Measurements from ENCODE around the gene RTEL1.

Gene RTEL1

GRCh38 chr20:63691711-63692435 lies 33.8 kb downstream of the RTEL1 start:
- Histone ChIP-seq H3K9me3 (ENCODE audit: insufficient read depth, low read depth, low read length) (peaks cover 3% of the 10 kb centered on the region), H3K27ac (ENCODE audit: low read depth, low read length) (no peak overlapping the region), H3K4me1 (ENCODE audit: control insufficient read depth in 1 of 2, insufficient read depth in 2 of 2, low read length in 2 of 2) (peaks cover 6 to 11% of the 10 kb centered on the region in 2 experiments), H3K14ac (ENCODE audit: low read length) (no peak overlapping the region), H3K18ac (ENCODE audit: low read length) (no peak overlapping the region), H3K36me3 (ENCODE audit: control insufficient read depth in 1 of 2, insufficient read depth in 2 of 2, low read length in 2 of 2) (peaks cover 0 to 3% of the 10 kb centered on the region in 2 experiments), H4K12ac (ENCODE audit: low read depth, low read length) (no peak overlapping the region), H2AFZ (ENCODE audit: insufficient read depth, low read length, poor library complexity) (no peak overlapping the region), H2BK120ac (ENCODE audit: insufficient read depth, low read length, poor library complexity) (no peak overlapping the region), H3K4ac (ENCODE audit: low read depth, low read length) (no peak overlapping the region), H3K23ac (ENCODE audit: low read length) (no peak overlapping the region), H3K9ac (ENCODE audit: low read length) (no peak overlapping the region), H3K4me3 (ENCODE audit: low read depth, low read length) (no peak overlapping the region), H3K27me3 (ENCODE audit: insufficient read depth, low read length) (no peaks in the 10 kb centered on the region), H2BK5ac (ENCODE audit: low read depth, low read length, poor library complexity) (no peak overlapping the region), H2AK5ac (ENCODE audit: low read length) (no peak overlapping the region), H3K79me1 (ENCODE audit: low read length) (peaks cover 7% of the 10 kb centered on the region), H3K4me2 (ENCODE audit: low read length) (no peak overlapping the region), H4K91ac (ENCODE audit: low read depth, low read length) (no peak overlapping the region), H3K79me2 (ENCODE audit: control insufficient read depth, insufficient read depth, low read length, poor library complexity) (no peaks in the 10 kb centered on the region), H2BK12ac (ENCODE audit: low read length) (no peak overlapping the region), H4K8ac (ENCODE audit: low read depth, low read length) (no peak overlapping the region)
- DNase-seq, result no peak
- WGBS (ENCODE audit: extremely low coverage, insufficient coverage, insufficient read length), result no CpG with 5 or more reads among the region's 21 CpGs

GRCh38 chr20:63692436-63693082 lies 34.4 kb downstream of the RTEL1 start:
- H3K79me2 ChIP-seq (ENCODE audit: control insufficient read depth, insufficient read depth, low read length, poor library complexity), result no peaks in the 10 kb centered on the region
- H2AK5ac ChIP-seq (ENCODE audit: low read length), result no peak overlapping the region
- no peak overlapping the region for H3K27ac ChIP-seq (ENCODE audit: low read depth, low read length)
- no peak overlapping the region for H3K18ac ChIP-seq (ENCODE audit: low read length)
- H4K91ac ChIP-seq (ENCODE audit: low read depth, low read length), result no peak overlapping the region
- H3K9me3 ChIP-seq (ENCODE audit: insufficient read depth, low read depth, low read length), result peaks cover 3% of the 10 kb centered on the region
- H2BK12ac ChIP-seq (ENCODE audit: low read length), result no peak overlapping the region
- no CpG with 5 or more reads among the region's 20 CpGs for WGBS (ENCODE audit: extremely low coverage, insufficient coverage, insufficient read length)
- no peak overlapping the region for H3K23ac ChIP-seq (ENCODE audit: low read length)
- no peak overlapping the region for H4K8ac ChIP-seq (ENCODE audit: low read depth, low read length)
- no peaks in the 10 kb centered on the region for H3K27me3 ChIP-seq (ENCODE audit: insufficient read depth, low read length)
- H3K9ac ChIP-seq (ENCODE audit: low read length), result no peak overlapping the region
- no peak overlapping the region for H3K4me2 ChIP-seq (ENCODE audit: low read length)
- H3K14ac ChIP-seq (ENCODE audit: low read length), result no peak overlapping the region
- DNase-seq, result peak in 1 of 2 donors; percentile 30
- no peak overlapping the region for H2BK5ac ChIP-seq (ENCODE audit: low read depth, low read length, poor library complexity)
- H2BK120ac ChIP-seq (ENCODE audit: insufficient read depth, low read length, poor library complexity), result no peak overlapping the region
- peaks cover under 1% of the 10 kb centered on the region for H3K79me1 ChIP-seq (ENCODE audit: low read length)
- H4K12ac ChIP-seq (ENCODE audit: low read depth, low read length), result no peak overlapping the region
- H3K4me1 ChIP-seq (ENCODE audit: control insufficient read depth in 1 of 2, insufficient read depth in 2 of 2, low read length in 2 of 2), result peaks cover 0 to 5% of the 10 kb centered on the region in 2 experiments
- no peak overlapping the region for H3K4ac ChIP-seq (ENCODE audit: low read depth, low read length)
- no peak overlapping the region for H3K4me3 ChIP-seq (ENCODE audit: low read depth, low read length)
- peaks cover 0 to 3% of the 10 kb centered on the region in 2 experiments for H3K36me3 ChIP-seq (ENCODE audit: control insufficient read depth in 1 of 2, insufficient read depth in 2 of 2, low read length in 2 of 2)
- no peak overlapping the region for H2AFZ ChIP-seq (ENCODE audit: insufficient read depth, low read length, poor library complexity)

GRCh38 chr20:63693083-63693732 lies 35.1 kb downstream of the RTEL1 start:
- H3K79me2 ChIP-seq (ENCODE audit: control insufficient read depth, insufficient read depth, low read length, poor library complexity), result no peaks in the 10 kb centered on the region
- H3K14ac ChIP-seq (ENCODE audit: low read length), result no peak overlapping the region
- H3K4ac ChIP-seq (ENCODE audit: low read depth, low read length), result no peak overlapping the region
- H3K9ac ChIP-seq (ENCODE audit: low read length), result no peak overlapping the region
- H4K8ac ChIP-seq (ENCODE audit: low read depth, low read length), result no peak overlapping the region
- no peak overlapping the region for H2AK5ac ChIP-seq (ENCODE audit: low read length)
- peaks cover 3% of the 10 kb centered on the region for H3K9me3 ChIP-seq (ENCODE audit: insufficient read depth, low read depth, low read length)
- peaks cover 0 to 5% of the 10 kb centered on the region in 2 experiments for H3K4me1 ChIP-seq (ENCODE audit: control insufficient read depth in 1 of 2, insufficient read depth in 2 of 2, low read length in 2 of 2)
- H2BK5ac ChIP-seq (ENCODE audit: low read depth, low read length, poor library complexity), result no peak overlapping the region
- no peak overlapping the region for H2BK120ac ChIP-seq (ENCODE audit: insufficient read depth, low read length, poor library complexity)
- H2AFZ ChIP-seq (ENCODE audit: insufficient read depth, low read length, poor library complexity), result no peak overlapping the region
- WGBS (ENCODE audit: extremely low coverage, insufficient coverage, insufficient read length), result no CpG with 5 or more reads among the region's 10 CpGs
- no peak overlapping the region for H3K27ac ChIP-seq (ENCODE audit: low read depth, low read length)
- no peak overlapping the region for H3K4me2 ChIP-seq (ENCODE audit: low read length)
- no peaks in the 10 kb centered on the region for H3K79me1 ChIP-seq (ENCODE audit: low read length)
- H3K4me3 ChIP-seq (ENCODE audit: low read depth, low read length), result no peak overlapping the region
- no peaks in the 10 kb centered on the region for H3K27me3 ChIP-seq (ENCODE audit: insufficient read depth, low read length)
- H4K91ac ChIP-seq (ENCODE audit: low read depth, low read length), result no peak overlapping the region
- no peak overlapping the region for H3K18ac ChIP-seq (ENCODE audit: low read length)
- H4K12ac ChIP-seq (ENCODE audit: low read depth, low read length), result no peak overlapping the region
- peaks cover 0 to 3% of the 10 kb centered on the region in 2 experiments for H3K36me3 ChIP-seq (ENCODE audit: control insufficient read depth in 1 of 2, insufficient read depth in 2 of 2, low read length in 2 of 2)
- no peak for DNase-seq
- H2BK12ac ChIP-seq (ENCODE audit: low read length), result no peak overlapping the region
- no peak overlapping the region for H3K23ac ChIP-seq (ENCODE audit: low read length)

GRCh38 chr20:63693733-63694583 lies 35.8 kb downstream of the RTEL1 start:
- no peak overlapping the region for H2BK12ac ChIP-seq (ENCODE audit: low read length)
- H2BK5ac ChIP-seq (ENCODE audit: low read depth, low read length, poor library complexity), result no peak overlapping the region
- H3K14ac ChIP-seq (ENCODE audit: low read length), result no peak overlapping the region
- no peak for DNase-seq
- H4K12ac ChIP-seq (ENCODE audit: low read depth, low read length), result no peak overlapping the region
- no peak overlapping the region for H3K4me2 ChIP-seq (ENCODE audit: low read length)
- peaks cover 0 to 6% of the 10 kb centered on the region in 2 experiments for H3K4me1 ChIP-seq (ENCODE audit: control insufficient read depth in 1 of 2, insufficient read depth in 2 of 2, low read length in 2 of 2)
- H3K9ac ChIP-seq (ENCODE audit: low read length), result no peak overlapping the region
- no peak overlapping the region for H3K4ac ChIP-seq (ENCODE audit: low read depth, low read length)
- no peak overlapping the region for H2BK120ac ChIP-seq (ENCODE audit: insufficient read depth, low read length, poor library complexity)
- H3K79me2 ChIP-seq (ENCODE audit: control insufficient read depth, insufficient read depth, low read length, poor library complexity), result no peaks in the 10 kb centered on the region
- no peaks in the 10 kb centered on the region for H3K27me3 ChIP-seq (ENCODE audit: insufficient read depth, low read length)
- no peak overlapping the region for H3K18ac ChIP-seq (ENCODE audit: low read length)
- H3K9me3 ChIP-seq (ENCODE audit: insufficient read depth, low read depth, low read length), result peaks cover 3% of the 10 kb centered on the region
- H3K27ac ChIP-seq (ENCODE audit: low read depth, low read length), result no peak overlapping the region
- no peak overlapping the region for H4K91ac ChIP-seq (ENCODE audit: low read depth, low read length)
- H2AFZ ChIP-seq (ENCODE audit: insufficient read depth, low read length, poor library complexity), result no peak overlapping the region
- no peak overlapping the region for H3K23ac ChIP-seq (ENCODE audit: low read length)
- H3K4me3 ChIP-seq (ENCODE audit: low read depth, low read length), result no peak overlapping the region
- no peak overlapping the region for H2AK5ac ChIP-seq (ENCODE audit: low read length)
- peaks cover 0 to 3% of the 10 kb centered on the region in 2 experiments for H3K36me3 ChIP-seq (ENCODE audit: control insufficient read depth in 1 of 2, insufficient read depth in 2 of 2, low read length in 2 of 2)
- no CpG with 5 or more reads among the region's 21 CpGs for WGBS (ENCODE audit: extremely low coverage, insufficient coverage, insufficient read length)
- H4K8ac ChIP-seq (ENCODE audit: low read depth, low read length), result no peak overlapping the region
- no peaks in the 10 kb centered on the region for H3K79me1 ChIP-seq (ENCODE audit: low read length)

All from trophoblast cell (in vitro differentiated cells and primary cell).